Measurements from ENCODE around the gene HOXB6. TPM values are rescaled to one million over a fixed set of nuclear protein-coding genes. Genes with fewer than 3 reads are reported as not detected.
A peak's percentile ranks its signal among the peaks of the same experiment; 100 is the strongest.

HOXB6 gene
- polyA plus RNA-seq, 12 donors = 0.80 to 8.8 (median 1.4) TPM; not detected in 1

DNA sequence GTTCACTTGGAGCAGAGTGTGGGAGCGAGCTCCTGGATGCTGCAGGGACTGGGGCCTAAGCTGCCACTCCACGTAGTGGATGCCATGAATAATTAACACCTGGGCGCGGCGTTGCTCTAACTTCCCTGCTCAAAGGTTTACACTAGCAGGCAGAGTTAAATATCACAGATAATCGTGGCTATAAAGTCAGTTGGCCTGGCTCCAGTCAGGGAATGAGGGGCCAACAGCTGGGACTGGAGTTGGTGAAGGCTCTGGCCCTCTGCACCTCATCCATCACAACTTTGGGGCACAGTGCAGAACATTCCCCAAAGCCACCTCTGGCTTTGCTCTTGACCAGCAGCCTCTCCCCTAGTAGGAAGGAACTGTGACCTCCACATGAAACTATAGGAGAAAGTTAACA, 37.6 kb downstream of the HOXB6 start:
- DNase-seq = no peak

DNA sequence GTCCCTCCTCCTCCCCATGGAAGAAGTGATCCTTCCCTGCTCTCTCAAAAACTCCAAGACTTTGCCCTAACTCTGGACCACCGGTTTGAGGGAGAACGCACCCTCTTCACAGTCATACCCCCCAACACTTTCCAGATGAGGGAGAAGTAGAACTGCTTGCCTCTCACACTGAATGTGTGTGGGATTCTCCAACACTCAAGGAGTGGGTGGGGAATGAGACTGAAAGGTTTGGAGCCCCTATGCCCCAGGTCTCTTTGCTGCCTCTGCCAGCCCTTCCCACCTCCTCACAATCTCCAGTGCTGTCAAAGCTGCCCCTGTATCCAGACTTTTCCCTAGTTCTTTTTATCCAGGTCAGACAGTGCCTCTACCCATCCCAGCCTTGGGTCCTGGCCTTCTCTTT, 38.1 kb downstream of the HOXB6 start:
- DNase-seq = no peak

DNA sequence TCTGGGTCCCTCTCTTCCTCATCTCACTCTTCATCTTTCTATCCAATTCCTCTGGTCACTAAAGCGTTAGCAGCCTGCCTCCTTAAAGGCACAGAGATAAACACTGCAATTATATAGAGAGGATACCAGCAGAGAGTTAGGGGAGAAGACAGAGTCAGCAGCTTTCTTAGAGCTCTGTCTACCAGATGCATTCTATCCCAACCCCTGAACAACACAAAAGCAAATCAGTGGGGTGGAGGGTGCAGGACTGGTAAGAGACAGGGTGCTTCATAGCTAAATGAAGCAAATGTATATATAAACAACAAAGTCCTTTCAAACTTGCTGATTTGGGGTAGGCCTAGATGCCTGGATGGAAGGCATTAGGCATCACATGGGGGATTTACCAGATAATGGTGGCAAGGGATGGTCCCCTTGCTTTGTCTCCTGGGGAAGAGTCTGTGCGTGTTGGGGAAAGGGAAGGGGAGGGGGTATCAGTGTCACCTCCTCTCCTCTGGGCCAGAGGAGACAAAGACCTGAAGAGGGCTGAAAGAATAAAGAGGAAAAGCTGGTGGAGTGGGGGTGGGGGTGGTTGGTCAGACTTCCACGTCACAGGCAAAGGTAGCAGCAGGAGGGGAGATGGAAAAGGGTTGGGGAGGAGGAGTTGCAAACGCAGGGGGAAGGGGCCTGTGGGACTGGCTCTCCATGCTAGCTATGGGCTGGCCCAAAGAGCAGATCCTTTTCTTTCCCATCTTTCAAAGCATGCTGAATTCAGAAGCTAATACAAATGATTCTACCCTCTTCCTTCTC, 38.7 kb downstream of the HOXB6 start:
- no peak for DNase-seq

DNA sequence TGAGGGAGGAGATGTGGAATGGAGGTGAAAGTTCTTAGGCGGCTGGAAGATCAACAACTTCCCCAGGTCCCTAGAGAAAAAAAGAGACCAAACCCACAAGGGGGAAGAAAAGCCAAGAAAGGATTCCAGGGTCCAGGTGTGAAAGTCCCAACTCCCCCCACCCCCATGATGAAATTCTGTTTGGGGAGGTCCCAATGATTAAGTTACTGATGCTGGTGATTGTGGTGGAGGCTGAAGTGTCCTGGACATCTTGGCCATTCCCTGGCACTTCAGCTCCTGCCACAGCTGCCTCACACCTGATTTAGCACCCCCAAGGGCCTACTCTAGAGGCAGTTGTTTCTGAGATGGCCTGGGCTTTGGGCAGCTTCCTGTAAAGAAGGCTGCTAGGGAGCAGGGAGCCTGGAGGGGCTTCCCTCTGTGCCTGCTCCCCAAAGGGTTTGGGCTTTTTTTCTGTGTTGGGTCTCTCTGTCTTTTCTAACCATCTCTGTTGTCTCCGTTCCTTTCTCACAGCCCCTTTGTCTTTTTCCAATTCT, 39.7 kb downstream of the HOXB6 start:
- DNase-seq = no peak

DNA sequence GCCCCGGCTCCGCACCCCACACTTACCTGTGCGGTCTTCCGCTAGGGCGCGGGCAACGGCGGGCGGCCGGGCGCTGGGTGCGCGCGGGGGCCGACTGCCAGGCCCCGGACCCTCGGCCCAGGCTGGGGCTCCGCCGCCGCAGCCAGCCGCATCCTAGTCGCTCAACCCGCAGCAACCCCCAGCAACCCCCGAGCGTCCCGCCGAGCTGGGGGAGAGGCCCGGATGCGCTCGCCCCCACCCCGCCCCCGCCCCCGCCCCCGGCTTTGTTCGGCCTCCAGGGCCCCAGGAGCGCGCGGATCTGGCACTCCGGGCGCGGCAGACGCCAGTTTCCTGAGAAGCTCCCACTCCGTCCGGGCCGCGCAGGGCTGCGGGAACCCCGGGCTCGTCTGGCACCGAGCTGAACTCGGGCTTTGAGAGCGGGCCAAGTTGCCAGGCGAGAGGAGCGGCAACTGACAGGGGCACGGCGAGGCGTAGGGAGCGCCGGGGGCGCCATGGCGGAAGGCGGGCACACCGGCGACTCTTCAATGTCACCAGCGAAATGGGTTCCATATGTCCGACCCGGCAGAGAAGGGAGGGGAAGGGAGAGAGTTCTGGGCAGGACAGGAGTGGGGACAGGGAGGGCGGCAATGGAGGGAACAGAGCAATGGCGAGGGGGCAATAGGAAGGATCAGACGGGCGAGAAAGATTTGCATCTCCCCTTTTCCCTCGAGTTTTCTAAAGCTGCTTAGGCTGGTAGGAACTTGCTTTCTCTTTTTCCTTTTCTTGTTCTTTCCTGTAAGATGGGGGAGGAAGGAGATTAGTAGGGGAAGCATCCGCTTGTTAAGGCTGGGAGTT, 40.4 kb downstream of the HOXB6 start:
- DNase-seq = no peak

DNA sequence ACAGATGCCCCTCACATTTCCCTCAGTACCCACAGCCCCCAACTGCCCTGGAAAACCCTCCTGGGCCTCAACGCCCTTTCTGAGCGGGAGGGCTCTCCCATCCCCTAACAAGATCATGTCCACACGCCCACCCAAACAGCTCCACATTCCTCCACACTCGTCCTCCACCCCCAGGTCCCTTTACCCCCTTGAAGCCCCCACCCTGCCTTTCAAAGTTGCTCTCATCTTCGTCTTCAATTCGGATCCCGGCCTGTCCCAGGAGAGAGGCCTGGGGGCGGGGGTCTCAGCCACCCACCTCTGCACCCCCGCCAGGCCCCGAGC, 41.0 kb downstream of the HOXB6 start:
- no peak for DNase-seq

DNA sequence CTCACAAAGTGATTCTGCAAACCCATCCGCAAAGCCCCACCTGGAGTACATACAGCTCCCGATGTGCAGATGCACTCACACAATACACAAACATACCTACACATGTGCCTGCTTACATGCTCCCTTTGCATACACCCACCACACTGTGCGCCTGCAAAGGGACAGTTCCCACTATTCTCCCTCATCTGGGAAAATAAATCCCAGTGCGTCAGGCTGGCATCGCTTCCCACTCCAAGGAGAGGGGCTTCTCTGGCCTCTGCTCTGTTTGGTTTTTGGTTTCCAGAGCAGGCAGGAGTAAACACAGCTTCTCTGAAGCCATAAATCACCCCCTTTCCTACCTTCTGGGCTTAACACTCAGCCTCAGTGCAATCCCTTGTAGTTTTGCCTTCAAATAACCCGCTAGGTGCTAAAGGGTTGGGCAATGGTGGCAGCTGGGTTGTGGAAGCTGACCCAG, 41.4 kb downstream of the HOXB6 start:
- DNase-seq = no peak

DNA sequence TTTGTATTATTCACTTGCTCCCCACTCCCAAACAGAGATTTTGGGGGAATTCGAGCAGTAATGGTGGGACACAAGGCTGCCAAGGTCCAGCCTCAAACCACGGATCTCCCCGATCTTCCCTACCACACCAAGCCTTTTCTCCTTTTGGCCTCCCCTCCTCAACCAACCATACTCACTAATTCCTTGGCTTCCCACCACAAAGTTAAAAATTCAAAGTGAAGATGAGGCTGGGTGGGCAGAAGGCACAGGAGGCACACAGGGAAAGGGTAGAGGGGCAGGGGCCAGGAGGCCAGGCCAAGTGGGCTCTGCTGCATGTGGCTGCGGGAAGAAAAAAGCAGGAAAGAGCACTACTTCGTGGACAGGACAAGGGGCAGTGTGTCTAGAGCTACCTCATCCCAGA, 41.9 kb downstream of the HOXB6 start:
- no peak for DNase-seq

DNA sequence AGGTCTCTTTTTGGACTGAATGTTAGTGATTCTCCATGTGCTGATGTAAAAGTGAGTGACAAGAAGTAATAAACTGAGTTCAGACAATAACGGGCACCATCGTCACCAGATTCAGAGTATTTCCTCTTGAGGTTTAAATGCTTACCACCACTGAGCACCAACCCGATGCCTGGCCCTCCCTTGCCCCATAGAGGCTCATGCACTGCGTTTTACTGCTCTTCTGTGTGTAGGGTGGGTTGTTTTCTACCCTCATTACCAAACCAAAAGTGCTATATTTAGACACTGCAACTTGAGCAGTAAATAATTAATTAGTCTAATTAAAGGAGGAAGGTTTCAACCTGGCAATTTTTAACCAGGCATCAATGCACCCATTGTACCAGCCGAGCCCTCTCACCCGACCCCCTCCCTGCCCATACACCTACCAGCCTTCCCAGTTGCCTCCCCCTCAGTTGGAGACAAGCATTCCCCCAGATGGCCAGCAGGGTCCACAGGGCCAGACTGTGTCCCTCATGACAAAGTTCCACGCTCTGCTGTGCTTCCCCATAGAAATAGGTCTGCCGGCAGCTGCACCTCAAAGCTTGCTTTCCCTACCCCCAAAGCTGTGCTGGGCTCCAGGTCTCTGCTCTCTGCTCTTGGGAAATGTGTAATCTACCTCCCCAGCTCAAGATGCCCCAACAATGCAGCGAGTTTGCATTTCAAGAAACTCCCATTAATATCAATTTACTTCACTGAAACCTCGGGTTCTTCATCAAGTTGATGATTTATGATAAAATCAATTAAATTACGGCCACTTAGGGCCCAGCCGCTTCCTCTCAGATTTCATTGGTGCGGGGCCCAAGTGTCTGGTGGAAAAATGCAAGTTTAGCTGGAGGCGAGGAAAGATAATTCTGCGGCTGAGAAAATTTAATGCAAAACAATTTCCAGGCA, 42.6 kb downstream of the HOXB6 start:
- DNase-seq = no peak

DNA sequence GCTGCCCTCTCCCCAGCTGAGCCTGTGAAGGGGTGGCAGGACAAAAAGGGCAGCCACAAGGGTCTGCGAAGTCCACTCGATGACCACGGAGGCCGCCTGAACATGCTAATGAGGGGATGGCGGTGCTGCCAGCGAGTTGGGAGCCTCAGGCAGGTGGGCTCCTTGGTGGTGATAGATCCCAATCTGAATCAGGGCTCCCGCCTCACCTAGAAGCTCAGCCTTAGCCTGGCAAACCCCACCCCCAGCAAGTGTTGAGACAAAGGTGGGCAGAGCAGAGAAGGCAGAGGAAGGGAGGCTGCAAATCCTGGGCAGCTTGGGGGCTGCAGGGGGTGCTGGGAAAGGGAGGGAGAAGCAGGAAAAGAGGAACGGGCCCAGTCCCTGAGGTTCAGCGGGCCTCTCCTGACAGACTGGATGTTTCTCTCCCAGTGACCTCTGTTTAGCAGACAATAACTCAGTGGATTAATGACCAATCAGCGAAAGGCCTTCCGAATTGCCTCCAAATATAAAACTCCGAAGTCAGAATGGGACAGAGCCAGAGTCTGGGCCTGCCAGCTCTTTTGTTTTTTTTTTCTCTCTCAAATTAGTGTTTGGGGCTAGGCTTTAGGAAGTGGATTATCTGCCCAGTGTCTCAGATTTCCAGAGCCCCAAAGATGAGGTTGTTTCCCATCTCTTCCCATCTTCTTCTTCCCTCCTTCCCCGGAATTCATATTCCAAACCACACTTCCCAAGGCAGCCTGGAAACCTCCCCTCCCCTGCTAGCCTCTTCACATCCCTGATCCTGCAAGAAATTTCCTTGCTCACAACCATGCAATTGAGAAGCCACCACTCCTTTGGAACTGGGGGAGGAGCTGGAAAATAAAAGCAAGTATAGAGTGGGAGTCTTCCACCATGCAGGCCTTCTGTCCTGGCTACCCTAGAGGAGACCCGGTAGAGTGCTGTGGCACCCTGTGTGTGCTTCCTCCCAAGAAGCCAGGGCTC, 44.7 kb downstream of the HOXB6 start:
- no peak for DNase-seq

DNA sequence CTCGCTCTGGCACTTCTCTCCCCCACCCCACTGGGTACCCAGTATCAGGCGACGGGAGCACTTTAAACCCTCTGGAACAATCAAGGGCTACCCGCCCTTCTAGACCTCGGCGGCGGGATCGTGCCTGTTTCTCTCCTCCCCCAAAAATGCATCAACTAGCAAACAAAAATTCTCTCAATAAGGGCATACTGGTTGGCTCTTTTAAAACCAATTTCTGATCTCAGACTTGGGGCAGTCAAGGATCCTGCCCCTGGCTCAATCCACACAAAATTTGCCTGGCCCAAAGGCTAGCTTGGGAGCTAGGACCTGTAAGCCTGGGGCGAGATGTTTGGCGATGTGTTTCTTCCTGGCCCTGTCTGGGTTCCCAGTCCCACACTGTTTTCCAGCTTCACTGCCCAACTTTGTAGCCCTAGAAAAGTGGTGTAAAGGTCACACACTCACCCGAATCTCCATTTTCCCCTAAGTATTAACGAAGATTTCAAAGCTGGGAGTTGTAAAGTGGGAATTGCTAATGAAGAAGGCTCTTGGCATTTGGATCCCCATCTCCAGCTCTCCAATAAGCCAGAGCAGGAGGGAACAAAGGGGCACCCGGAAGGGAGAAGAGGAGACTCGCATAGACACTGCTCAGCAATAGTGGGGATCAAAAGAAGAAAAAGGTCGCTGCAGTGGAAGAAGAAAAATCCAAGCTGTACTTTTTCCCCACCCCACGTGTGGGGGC, 45.5 kb downstream of the HOXB6 start:
- no peak for DNase-seq

DNA sequence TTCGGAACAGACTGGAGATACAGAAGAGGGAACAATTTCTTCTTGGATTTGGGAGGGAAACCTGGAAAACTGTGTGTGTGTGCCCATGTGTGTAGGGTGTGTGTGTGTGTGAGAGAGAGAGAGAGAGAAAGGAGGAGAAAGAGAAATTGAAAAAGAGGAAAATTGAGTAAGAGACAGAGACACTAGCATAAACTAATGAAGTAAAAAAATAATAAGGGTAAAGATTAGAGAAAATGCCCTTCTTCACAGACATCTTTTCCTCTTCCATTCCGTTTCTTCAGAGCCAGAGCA, 46.0 kb downstream of the HOXB6 start:
- no peak for DNase-seq

DNA sequence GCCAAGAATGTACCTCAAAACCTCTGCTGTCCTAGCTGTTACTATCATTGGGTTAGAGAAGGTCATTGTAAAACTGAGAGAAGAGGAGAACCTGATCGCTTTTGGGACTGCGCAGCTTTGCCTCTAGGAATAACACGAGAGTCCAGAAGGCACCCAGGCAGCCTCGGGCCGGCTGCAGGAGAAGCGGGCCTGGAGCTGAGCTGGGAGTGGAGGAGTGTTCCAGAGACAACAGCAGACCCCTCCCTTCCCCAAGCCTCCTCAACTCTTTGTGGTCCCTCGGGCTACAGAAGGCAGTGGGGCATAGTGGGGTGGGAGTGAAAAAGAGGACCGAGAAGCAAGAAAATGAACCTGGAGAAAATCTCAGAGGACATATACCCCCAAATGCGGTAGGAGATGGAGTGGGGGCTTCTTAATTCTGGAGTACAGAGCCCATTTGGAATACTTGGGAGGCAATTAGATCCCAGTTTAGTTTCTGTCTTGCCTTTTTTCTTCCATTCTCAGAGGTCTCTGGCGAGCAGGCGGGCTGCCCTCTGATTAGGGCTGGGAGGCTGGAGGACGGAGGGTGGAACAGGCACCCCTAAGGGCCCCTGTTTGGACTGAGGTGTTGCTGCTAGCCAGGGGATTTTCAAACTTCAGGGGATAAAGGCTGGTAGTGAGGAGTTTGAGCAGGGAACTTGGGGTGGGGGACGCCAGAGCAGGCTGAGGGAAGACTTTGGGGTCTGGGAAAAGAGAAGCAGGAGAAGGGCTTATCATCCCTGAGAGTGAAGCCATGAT, 46.5 kb downstream of the HOXB6 start:
- no peak for DNase-seq

DNA sequence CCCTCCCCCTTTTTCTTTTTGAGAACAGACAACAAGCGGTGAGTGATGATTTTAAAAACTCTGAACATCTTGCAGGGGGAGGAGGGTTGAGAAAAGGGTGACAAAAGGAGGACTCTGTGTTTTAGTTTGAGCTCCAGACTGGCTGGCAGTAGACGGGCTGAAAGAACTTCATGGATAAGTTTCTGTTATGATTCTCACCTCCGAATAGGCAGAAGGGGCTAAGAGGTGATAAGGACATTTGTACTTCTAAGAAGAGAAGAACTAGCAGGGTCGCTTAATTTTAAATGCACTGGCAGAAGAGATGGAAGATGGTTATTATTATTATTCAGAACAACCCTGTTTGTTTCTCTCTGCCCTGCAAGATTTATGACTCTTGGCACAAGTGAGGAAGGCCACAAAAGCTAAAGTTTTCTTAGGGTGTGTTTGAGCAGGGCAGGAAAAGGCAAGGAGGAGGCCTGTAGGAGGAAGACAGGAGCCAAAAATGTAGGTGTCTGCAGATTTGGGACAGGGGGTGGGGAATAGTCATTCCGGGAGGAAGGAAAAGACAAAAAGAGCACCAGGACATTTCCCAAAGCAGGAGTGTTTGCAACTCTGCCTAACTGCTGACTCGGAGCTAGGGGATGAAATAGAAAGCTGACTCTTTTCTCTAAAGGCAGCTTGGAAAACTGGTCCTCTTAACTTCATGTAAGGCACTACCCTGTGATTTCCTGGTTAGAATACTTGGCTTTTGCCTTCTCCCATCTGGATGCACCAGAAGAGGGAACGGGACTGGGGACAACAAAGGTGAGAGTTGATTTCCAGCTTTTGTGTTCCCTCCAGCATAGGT, 48.0 kb downstream of the HOXB6 start:
- DNase-seq = no peak

DNA sequence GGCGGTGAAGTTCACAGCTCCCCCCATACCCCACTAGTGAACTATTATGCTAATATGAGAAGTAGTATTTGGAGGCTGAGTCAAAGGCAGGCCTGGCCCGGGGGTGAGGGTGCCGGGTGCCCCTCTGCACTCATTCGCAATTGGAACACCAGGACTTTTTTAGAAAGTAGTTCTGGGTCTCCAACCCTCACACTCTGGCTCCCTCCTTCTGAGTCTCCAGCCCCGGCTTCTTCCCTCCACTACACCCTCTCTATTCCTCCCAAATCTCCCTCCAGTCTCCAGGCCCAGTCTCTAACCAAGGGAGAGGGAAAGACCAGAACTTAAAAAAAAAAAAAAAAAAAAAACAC, 48.6 kb downstream of the HOXB6 start:
- no peak for DNase-seq

DNA sequence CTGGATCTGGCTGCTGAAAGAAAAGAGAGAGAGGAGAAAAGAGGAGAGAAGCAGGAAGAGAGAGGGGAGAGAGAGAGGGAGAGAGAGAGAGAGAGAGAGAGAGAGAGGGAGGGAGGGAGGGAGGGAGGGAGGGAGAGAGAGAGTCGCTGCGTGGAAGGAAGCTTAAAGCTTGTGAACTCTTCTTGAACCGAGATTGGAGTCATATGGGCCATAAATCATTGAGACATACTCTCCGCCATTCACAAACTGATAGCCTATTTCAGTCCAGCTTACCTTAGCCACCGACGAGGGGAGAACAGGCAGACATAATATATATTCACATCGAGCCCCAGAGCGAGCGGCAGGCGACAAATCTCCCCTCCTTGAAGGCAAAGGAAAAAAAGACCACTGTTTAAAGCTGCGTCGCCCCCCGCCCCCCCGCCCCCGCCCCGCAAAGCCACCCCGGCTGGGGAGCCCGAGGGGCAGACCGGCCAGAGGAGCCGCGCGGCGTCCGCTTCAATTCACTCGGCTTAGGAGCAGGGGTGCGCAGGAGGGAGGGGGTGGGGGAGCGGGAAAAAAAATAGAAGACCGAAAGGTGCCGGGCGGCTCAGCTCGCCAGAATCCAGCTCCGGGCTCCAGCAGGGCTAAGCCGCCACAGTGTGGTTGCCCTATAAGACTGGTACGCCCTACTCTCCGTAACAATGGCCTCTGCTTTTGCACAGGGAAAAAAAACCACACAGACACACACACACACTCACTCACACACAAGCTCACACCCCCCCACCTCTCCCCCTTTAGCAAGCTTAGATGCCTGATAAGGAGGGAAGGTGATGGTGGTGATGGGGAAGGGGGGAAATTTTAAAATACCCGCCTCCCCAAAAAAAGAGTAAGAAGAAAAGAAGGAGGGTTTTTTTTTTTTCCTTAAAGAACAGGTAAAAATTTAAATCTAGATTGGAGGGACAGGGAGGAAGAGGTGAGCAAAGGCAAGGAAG, 49.2 kb downstream of the HOXB6 start:
- DNase-seq = peak; percentile 77
